GM12878 (cell line): ENCODE data around the gene ABCC1. TPM values are rescaled to one million over a fixed set of nuclear protein-coding genes. Genes with fewer than 3 reads are reported as not detected.

Experiments used
- BMI1 ChIP-seq: fragments of 450-650 bp; IDR thresholded peaks from 2 replicates; pipeline ENCODE4 v1.6.1; 2016; ENCODE audit warnings: mild to moderate bottlenecking, moderate library complexity, borderline replicate concordance
- CBFB ChIP-seq: IDR thresholded peaks from 2 replicates; pipeline ENCODE4 v1.6.1; 2016; ENCODE audit warnings: antibody characterized with exemption, low read depth
- CEBPZ ChIP-seq: fragments of 150-350 bp; IDR thresholded peaks from 2 replicates; pipeline ENCODE4 v1.6.1; 2016; ENCODE audit warnings: low read depth, low read length
- EZH2 ChIP-seq: IDR thresholded peaks from 2 replicates; pipeline ENCODE4 v1.6.1; 2012; ENCODE audit warnings: low read depth, mild to moderate bottlenecking, control low read depth, inconsistent platforms, low read length, borderline replicate concordance; ENCODE audit not compliant: control insufficient read depth
- IKZF2 ChIP-seq, 2 experiments: fragments of 450-650 bp; IDR thresholded peaks; 2 replicates each; pipeline ENCODE4 v1.6.1; 2017; ENCODE audit warnings: mild to moderate bottlenecking in 2 of 2, moderate library complexity in 2 of 2
- IRF4 ChIP-seq: IDR thresholded peaks from 2 replicates; pipeline ENCODE4 v1.6.1; 2011; ENCODE audit warnings: low read depth, low read length
- PKNOX1 ChIP-seq: fragments of 450-650 bp; IDR thresholded peaks from 2 replicates; pipeline ENCODE4 v1.6.1; 2016; ENCODE audit warnings: mild to moderate bottlenecking
- POLR2AphosphoS2 ChIP-seq: IDR thresholded peaks from 2 replicates; pipeline ENCODE4 v1.6.1; 2011; ENCODE audit warnings: low read depth, mild to moderate bottlenecking, low read length, improper control_type of control experiment, moderate library complexity
- ZBED1 ChIP-seq: IDR thresholded peaks from 2 replicates; pipeline ENCODE4 v1.6.1; 2016; ENCODE audit warnings: borderline replicate concordance
- ZNF24 ChIP-seq: fragments of 450-650 bp; IDR thresholded peaks from 2 replicates; pipeline ENCODE4 v1.6.1; 2017; ENCODE audit warnings: antibody characterized with exemption, mild to moderate bottlenecking
- polyA plus RNA-seq, 11 experiments: library from polyadenylated mRNA; depleted of rRNA in 4 of 11; unstranded in 6 of 11; stranded (reverse) in 5 of 11; fragments of >200 nt; fragmentation: Nextera tagmentation in 4 of 11; fragmentation: Illumina TruSeq in 1 of 11; extraction: Ambion mirVana in 4 of 11; extraction: Trizol in 1 of 11; gene quantifications; 1 replicate in 1 of 11; 2 replicates in 10 of 11; pipeline versions ENCODE4 v1.2.1 to v1.2.3, GENCODE V29; 2011 to 2016; ENCODE audit warnings: inconsistent platforms in 2 of 11, missing spikeins in 2 of 11, low read depth in 1 of 11
- total RNA-seq, 4 experiments: library from RNA; depleted of rRNA in 3 of 4; stranded (reverse); fragments of >200 nt in 3 of 4; fragmentation: Illumina TruSeq in 1 of 4; extraction: Trizol in 1 of 4; gene quantifications; 2 replicates each; pipeline versions ENCODE4 v1.2.1 to v1.2.3, GENCODE V29; 2013 to 2021
- TF ChIP-seq, protein P1 (sequence below): fragments of 450-650 bp; IDR thresholded peaks from 2 replicates; pipeline ENCODE4 v1.6.1; 2017; ENCODE audit warnings: low read depth, mild to moderate bottlenecking, moderate library complexity
- TF ChIP-seq, protein P2 (sequence below): IDR thresholded peaks from 2 replicates; pipeline ENCODE4 v1.6.1; 2012; ENCODE audit warnings: improper control_type of control experiment, low read depth, low read length; ENCODE audit not compliant: insufficient replicate concordance
- TF ChIP-seq, protein P3 (sequence below): fragments of 450-650 bp; IDR thresholded peaks from 2 replicates; pipeline ENCODE4 v1.6.1; 2016; ENCODE audit warnings: mild to moderate bottlenecking, moderate library complexity, borderline replicate concordance

ABCC1 gene
- total and polyA plus RNA-seq, 10 of the 15 experiments (the other 5 are each of a cell fraction or from before 2014, with no cell fraction given) = 3.2 to 44.6 (median 14.5) TPM

DNA sequence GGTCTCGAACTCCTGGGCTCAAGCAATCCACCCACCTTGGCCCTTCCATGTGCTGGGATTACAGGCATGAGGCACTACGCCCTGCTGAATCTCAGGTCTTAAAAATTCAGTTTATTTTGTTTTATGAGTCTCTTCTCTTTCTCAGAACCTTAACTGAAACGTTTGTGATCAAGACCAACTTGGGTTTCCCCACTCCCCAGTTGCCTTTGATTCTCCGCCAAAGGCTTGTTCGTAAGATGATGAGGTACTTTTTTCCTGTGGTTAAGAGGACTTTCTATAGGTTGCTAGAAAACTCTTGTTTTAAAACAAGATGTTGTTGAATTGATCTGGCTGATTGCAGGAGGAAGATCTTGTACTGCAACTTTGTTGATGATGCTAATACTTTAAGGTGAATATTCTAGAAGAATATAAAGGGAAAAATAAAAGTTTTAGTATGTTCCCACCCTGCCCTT is 11.7 kb downstream of the ABCC1 start (continued):
- TF ChIP-seq, protein P1, sequence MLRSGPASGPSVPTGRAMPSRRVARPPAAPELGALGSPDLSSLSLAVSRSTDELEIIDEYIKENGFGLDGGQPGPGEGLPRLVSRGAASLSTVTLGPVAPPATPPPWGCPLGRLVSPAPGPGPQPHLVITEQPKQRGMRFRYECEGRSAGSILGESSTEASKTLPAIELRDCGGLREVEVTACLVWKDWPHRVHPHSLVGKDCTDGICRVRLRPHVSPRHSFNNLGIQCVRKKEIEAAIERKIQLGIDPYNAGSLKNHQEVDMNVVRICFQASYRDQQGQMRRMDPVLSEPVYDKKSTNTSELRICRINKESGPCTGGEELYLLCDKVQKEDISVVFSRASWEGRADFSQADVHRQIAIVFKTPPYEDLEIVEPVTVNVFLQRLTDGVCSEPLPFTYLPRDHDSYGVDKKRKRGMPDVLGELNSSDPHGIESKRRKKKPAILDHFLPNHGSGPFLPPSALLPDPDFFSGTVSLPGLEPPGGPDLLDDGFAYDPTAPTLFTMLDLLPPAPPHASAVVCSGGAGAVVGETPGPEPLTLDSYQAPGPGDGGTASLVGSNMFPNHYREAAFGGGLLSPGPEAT = peak; percentile 69
- TF ChIP-seq, protein P2, sequence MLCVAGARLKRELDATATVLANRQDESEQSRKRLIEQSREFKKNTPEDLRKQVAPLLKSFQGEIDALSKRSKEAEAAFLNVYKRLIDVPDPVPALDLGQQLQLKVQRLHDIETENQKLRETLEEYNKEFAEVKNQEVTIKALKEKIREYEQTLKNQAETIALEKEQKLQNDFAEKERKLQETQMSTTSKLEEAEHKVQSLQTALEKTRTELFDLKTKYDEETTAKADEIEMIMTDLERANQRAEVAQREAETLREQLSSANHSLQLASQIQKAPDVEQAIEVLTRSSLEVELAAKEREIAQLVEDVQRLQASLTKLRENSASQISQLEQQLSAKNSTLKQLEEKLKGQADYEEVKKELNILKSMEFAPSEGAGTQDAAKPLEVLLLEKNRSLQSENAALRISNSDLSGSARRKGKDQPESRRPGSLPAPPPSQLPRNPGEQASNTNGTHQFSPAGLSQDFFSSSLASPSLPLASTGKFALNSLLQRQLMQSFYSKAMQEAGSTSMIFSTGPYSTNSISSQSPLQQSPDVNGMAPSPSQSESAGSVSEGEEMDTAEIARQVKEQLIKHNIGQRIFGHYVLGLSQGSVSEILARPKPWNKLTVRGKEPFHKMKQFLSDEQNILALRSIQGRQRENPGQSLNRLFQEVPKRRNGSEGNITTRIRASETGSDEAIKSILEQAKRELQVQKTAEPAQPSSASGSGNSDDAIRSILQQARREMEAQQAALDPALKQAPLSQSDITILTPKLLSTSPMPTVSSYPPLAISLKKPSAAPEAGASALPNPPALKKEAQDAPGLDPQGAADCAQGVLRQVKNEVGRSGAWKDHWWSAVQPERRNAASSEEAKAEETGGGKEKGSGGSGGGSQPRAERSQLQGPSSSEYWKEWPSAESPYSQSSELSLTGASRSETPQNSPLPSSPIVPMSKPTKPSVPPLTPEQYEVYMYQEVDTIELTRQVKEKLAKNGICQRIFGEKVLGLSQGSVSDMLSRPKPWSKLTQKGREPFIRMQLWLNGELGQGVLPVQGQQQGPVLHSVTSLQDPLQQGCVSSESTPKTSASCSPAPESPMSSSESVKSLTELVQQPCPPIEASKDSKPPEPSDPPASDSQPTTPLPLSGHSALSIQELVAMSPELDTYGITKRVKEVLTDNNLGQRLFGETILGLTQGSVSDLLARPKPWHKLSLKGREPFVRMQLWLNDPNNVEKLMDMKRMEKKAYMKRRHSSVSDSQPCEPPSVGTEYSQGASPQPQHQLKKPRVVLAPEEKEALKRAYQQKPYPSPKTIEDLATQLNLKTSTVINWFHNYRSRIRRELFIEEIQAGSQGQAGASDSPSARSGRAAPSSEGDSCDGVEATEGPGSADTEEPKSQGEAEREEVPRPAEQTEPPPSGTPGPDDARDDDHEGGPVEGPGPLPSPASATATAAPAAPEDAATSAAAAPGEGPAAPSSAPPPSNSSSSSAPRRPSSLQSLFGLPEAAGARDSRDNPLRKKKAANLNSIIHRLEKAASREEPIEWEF = peak; percentile 65
- TF ChIP-seq, protein P3, sequence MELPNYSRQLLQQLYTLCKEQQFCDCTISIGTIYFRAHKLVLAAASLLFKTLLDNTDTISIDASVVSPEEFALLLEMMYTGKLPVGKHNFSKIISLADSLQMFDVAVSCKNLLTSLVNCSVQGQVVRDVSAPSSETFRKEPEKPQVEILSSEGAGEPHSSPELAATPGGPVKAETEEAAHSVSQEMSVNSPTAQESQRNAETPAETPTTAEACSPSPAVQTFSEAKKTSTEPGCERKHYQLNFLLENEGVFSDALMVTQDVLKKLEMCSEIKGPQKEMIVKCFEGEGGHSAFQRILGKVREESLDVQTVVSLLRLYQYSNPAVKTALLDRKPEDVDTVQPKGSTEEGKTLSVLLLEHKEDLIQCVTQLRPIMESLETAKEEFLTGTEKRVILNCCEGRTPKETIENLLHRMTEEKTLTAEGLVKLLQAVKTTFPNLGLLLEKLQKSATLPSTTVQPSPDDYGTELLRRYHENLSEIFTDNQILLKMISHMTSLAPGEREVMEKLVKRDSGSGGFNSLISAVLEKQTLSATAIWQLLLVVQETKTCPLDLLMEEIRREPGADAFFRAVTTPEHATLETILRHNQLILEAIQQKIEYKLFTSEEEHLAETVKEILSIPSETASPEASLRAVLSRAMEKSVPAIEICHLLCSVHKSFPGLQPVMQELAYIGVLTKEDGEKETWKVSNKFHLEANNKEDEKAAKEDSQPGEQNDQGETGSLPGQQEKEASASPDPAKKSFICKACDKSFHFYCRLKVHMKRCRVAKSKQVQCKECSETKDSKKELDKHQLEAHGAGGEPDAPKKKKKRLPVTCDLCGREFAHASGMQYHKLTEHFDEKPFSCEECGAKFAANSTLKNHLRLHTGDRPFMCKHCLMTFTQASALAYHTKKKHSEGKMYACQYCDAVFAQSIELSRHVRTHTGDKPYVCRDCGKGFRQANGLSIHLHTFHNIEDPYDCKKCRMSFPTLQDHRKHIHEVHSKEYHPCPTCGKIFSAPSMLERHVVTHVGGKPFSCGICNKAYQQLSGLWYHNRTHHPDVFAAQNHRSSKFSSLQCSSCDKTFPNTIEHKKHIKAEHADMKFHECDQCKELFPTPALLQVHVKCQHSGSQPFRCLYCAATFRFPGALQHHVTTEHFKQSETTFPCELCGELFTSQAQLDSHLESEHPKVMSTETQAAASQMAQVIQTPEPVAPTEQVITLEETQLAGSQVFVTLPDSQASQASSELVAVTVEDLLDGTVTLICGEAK = no peak
- TF ChIP-seq BMI1 = no peak
- peak; percentile 76; the same call in 1 of the 2 replicates for TF ChIP-seq CBFB
- TF ChIP-seq IKZF2 (IDR thresholded peaks at IDR 0.05) = peak in 1 of 2 experiments; percentile 6; a peak in 2 of 4 replicates
- TF ChIP-seq PKNOX1 = no peak
- TF ChIP-seq IRF4 = 0 out of 2 replicates have a peak, but pooled peaks have one; percentile 18
- no peak for TF ChIP-seq CEBPZ
- no peak for TF ChIP-seq EZH2
- TF ChIP-seq POLR2AphosphoS2 = no peak
- no peak for TF ChIP-seq ZBED1
- TF ChIP-seq ZNF24 = 0 out of 2 replicates have a peak, but pooled peaks have one; percentile 17
